IMR-90 (cell line): ENCODE measurements around the gene VAT1. TPM values are rescaled to one million over a fixed set of nuclear protein-coding genes. Genes with fewer than 3 reads are reported as not detected.
A peak's percentile ranks its signal among the peaks of the same experiment; 100 is the strongest.

ENCODE experiments used
- ATAC-seq: fragments of 200-7000 bp; cut with Tn5 transposase; 2 replicates; pipeline ENCODE4 v1.9.1; 2020; ENCODE audit warnings: low read depth, mild to moderate bottlenecking, moderate library complexity
- BruUV-seq: library from RNA; stranded (reverse); fragments of 400-500 nt; replicated peaks from 2 replicates; lab custom pipeline; 2021; lab: Mats Ljungman, UMichigan
- CTCF ChIA-PET: fragments of 300-600 bp; formaldehyde crosslinking; extraction: SDS; loops from one replicate; lab custom pipeline; 2021; ENCODE audit warnings: antibody characterized with exemption; lab: Yijun Ruan, JAX
- POLR2A ChIA-PET: fragments of 300-600 bp; sonication (Branson Sonifier 250); formaldehyde crosslinking; loops from one replicate; lab custom pipeline; 2022; ENCODE audit warnings: antibody characterized with exemption; ENCODE audit not compliant: unreplicated experiment; lab: Charles Lee
- DNase-seq: peaks from one replicate; pipeline ENCODE4 v3.0.0; 2013
- H2AFZ ChIP-seq: replicated peaks from 2 replicates; pipeline ENCODE3; 2013; ENCODE audit warnings: low read length, mild to moderate bottlenecking; ENCODE audit not compliant: poor library complexity
- H2AK5ac ChIP-seq: 2 replicates; pipeline ENCODE4 v1.6.1; 2013; ENCODE audit warnings: low read depth, low read length, inconsistent platforms
- H2AK9ac ChIP-seq: replicated peaks from 2 replicates; pipeline ENCODE3; 2013; ENCODE audit warnings: mild to moderate bottlenecking, low read depth, low read length, moderate library complexity; ENCODE audit not compliant: poor library complexity
- H2BK120ac ChIP-seq: 2 replicates; pipeline ENCODE4 v1.6.1; 2013; ENCODE audit warnings: low read depth, low read length, inconsistent platforms
- H2BK15ac ChIP-seq: 3 replicates; pipeline ENCODE4 v1.6.1; 2013; ENCODE audit warnings: low read depth, low read length, inconsistent platforms
- H2BK20ac ChIP-seq: 2 replicates; pipeline ENCODE4 v1.6.1; 2013; ENCODE audit warnings: low read depth, mild to moderate bottlenecking, inconsistent platforms, low read length, moderate library complexity
- H2BK5ac ChIP-seq: 2 replicates; pipeline ENCODE4 v1.6.1; 2013; ENCODE audit warnings: mild to moderate bottlenecking, low read depth, low read length, inconsistent platforms; ENCODE audit not compliant: poor library complexity, severe bottlenecking
- H3K14ac ChIP-seq: replicated peaks from 2 replicates; pipeline ENCODE4 v1.6.1; 2013; ENCODE audit warnings: low read depth, low read length, inconsistent platforms
- H3K18ac ChIP-seq: 2 replicates; pipeline ENCODE4 v1.6.1; 2013; ENCODE audit warnings: low read depth, low read length, control low read depth
- H3K23ac ChIP-seq: 2 replicates; pipeline ENCODE4 v1.6.1; 2013; ENCODE audit warnings: low read depth, low read length, inconsistent platforms
- H3K27ac ChIP-seq: 2 replicates; pipeline ENCODE4 v1.5.1; 2013; ENCODE audit warnings: mild to moderate bottlenecking, control low read depth, low read length; ENCODE audit not compliant: insufficient read depth
- H3K27me3 ChIP-seq: 2 replicates; pipeline ENCODE4 v1.6.1; 2013; ENCODE audit warnings: low read length; ENCODE audit not compliant: control insufficient read depth, insufficient read depth
- H3K36me3 ChIP-seq: 2 replicates; pipeline ENCODE4 v1.6.1; 2013; ENCODE audit warnings: low read length, mixed read lengths; ENCODE audit not compliant: control insufficient read depth, insufficient read depth
- H3K4ac ChIP-seq: 2 replicates; pipeline ENCODE4 v1.6.1; 2013; ENCODE audit warnings: low read depth, low read length, inconsistent platforms
- H3K4me1 ChIP-seq: 2 replicates; pipeline ENCODE4 v1.6.1; 2013; ENCODE audit warnings: low read length, mixed read lengths; ENCODE audit not compliant: control insufficient read depth, insufficient read depth
- H3K4me2 ChIP-seq: 2 replicates; pipeline ENCODE4 v1.6.1; 2013; ENCODE audit warnings: low read depth, mild to moderate bottlenecking, control low read depth, low read length, moderate library complexity
- H3K4me3 ChIP-seq: 2 replicates; pipeline ENCODE4 v1.5.1; 2013; ENCODE audit warnings: low read depth, mild to moderate bottlenecking, control low read depth, low read length, moderate library complexity; ENCODE audit not compliant: insufficient read depth
- H3K56ac ChIP-seq: 2 replicates; pipeline ENCODE4 v1.6.1; 2013; ENCODE audit warnings: low read length, inconsistent platforms; ENCODE audit not compliant: insufficient read depth; ENCODE audit errors: extremely low read depth
- H3K79me1 ChIP-seq, 2 experiments: 2 replicates each; pipeline ENCODE4 v1.6.1; 2013; ENCODE audit warnings: low read length in 2 of 2, inconsistent platforms in 1 of 2, low read depth in 1 of 2
- H3K9ac ChIP-seq: 2 replicates; pipeline ENCODE4 v1.6.1; 2013; ENCODE audit warnings: low read depth, low read length, control low read depth
- H3K9me1 ChIP-seq: 2 replicates; pipeline ENCODE4 v1.6.1; 2013; ENCODE audit warnings: low read length, inconsistent platforms; ENCODE audit not compliant: insufficient read depth
- H3K9me3 ChIP-seq: 2 replicates; pipeline ENCODE4 v1.6.1; 2013; ENCODE audit warnings: low read length; ENCODE audit not compliant: control insufficient read depth, insufficient read depth
- H4K20me1 ChIP-seq: 2 replicates; pipeline ENCODE4 v1.6.1; 2013; ENCODE audit warnings: low read length, inconsistent platforms; ENCODE audit not compliant: insufficient read depth
- H4K5ac ChIP-seq: 2 replicates; pipeline ENCODE4 v1.6.1; 2013; ENCODE audit warnings: mild to moderate bottlenecking, low read depth, low read length, control low read depth
- H4K8ac ChIP-seq, 2 experiments: 2 replicates each; pipeline ENCODE4 v1.6.1; 2013; ENCODE audit warnings: low read depth in 2 of 2, low read length in 2 of 2, control low read depth in 1 of 2, inconsistent platforms in 1 of 2
- H4K91ac ChIP-seq: 2 replicates; pipeline ENCODE4 v1.6.1; 2013; ENCODE audit warnings: low read depth, low read length, inconsistent platforms; ENCODE audit not compliant: insufficient read depth
- MAZ ChIP-seq: IDR thresholded peaks from 2 replicates; pipeline ENCODE4 v1.6.1; 2012; ENCODE audit warnings: low read depth, mild to moderate bottlenecking, low read length, improper control_type of control experiment, moderate library complexity, borderline replicate concordance
- NFE2L2 ChIP-seq: fragments of 150-350 bp; IDR thresholded peaks from 2 replicates; pipeline ENCODE4 v1.6.1; 2016; ENCODE audit warnings: low read depth, mild to moderate bottlenecking, low read length
- RAD21 ChIP-seq: IDR thresholded peaks from 2 replicates; pipeline ENCODE4 v1.6.1; 2012; ENCODE audit warnings: low read length, improper control_type of control experiment
- RFX5 ChIP-seq: IDR thresholded peaks from 2 replicates; pipeline ENCODE4 v1.8.0; 2012; ENCODE audit warnings: low read depth, mild to moderate bottlenecking, low read length, moderate library complexity
- WGBS, 2 experiments: methylation state at CpG; one replicate each; pipeline versions ENCODE4 v1.1.5 to v1.1.7; 2013; ENCODE audit warnings: missing lambda C conversion rate in 2 of 2; ENCODE audit not compliant: insufficient read length in 1 of 2; ENCODE audit errors: extremely low coverage in 2 of 2; 5-methylcytosine and 5-hydroxymethylcytosine counted together
- dilution Hi-C: fragments of 300-500 bp; cut with HindIII; formaldehyde crosslinking; loops from one replicate; pipeline ENCODE4 v1.14.3; 2018; ENCODE audit warnings: low sequenced_read_pairs; ENCODE audit not compliant: unreplicated experiment
- in situ Hi-C: fragments of 300-500 bp; cut with MboI; formaldehyde crosslinking; loops from 3 replicates; pipeline ENCODE4 v1.14.3; 2019; ENCODE audit warnings: low sequenced_read_pairs, inconsistent platforms, mixed read lengths
- intact Hi-C: fragments of 100-400 bp; cut with micrococcal nuclease; formaldehyde crosslinking; loops from 2 replicates; pipeline ENCODE4 v1.10.0; 2022
- polyA plus RNA-seq, 3 experiments: library from polyadenylated mRNA; depleted of rRNA; stranded (reverse); fragments of >200 nt; gene quantifications; 2 replicates each; pipeline ENCODE4 v1.2.3, GENCODE V29; 2012; ENCODE audit warnings: low replicate concordance in 1 of 3
- total RNA-seq: library from RNA; depleted of rRNA; stranded (reverse); fragments of >200 nt; gene quantifications from 2 replicates; pipeline ENCODE4 v1.2.3, GENCODE V29; 2012

VAT1 gene
- total and polyA plus RNA-seq, 2 of the 4 experiments (the other 2 are of a cell fraction) = 97.3 to 101 TPM

- Histone ChIP-seq H4K8ac (no peak overlapping the region; a peak in 1 of 4 replicates), H2BK120ac (no peak overlapping the region), H3K9me1 (0 out of 2 replicates have a peak, but pooled peaks cover 3% of the 10 kb centered on the region), H3K9ac (0 out of 2 replicates have a peak overlapping the region, but pooled peaks have one; percentile 25), H2AK9ac (peak overlapping the region; percentile 5), H3K4me1 (peaks cover 6% of the 10 kb centered on the region), H2AK5ac (no peak overlapping the region), H4K20me1 (no peaks in the 10 kb centered on the region), H3K27me3 (no peaks in the 10 kb centered on the region), H2BK5ac (no peak overlapping the region), H3K4ac (no peak overlapping the region), H3K4me2 (no peak overlapping the region), H3K18ac (no peak overlapping the region), H3K4me3 (no peak overlapping the region), H2AFZ (peak overlapping the region; percentile 66), H3K23ac (peak overlapping the region; percentile 2; the same call in 1 of the 2 replicates), H4K5ac (peak overlapping the region; percentile 67), H3K56ac (no peak overlapping the region; the same call in 1 of the 2 replicates), H3K14ac (0 out of 2 replicates have a peak overlapping the region, but pooled peaks have one; percentile 1), H3K79me1 (no peaks in the 10 kb centered on the region), H3K36me3 (no peaks in the 10 kb centered on the region; the same call in 1 of the 2 replicates), H3K9me3 (no peaks in the 10 kb centered on the region), H3K27ac (no peak overlapping the region), H2BK15ac (no peak overlapping the region), H4K91ac (no peak overlapping the region), H2BK20ac (no peak overlapping the region)
- intact Hi-C loops = no loop called here
- ATAC-seq (peak; percentile 76), DNase-seq (peak; percentile 24)
- 50% methylated on average over 1 of the region's 5 CpGs; no CpG with 5 or more reads in 1 of the 2 experiments for WGBS, 2 experiments
- in situ Hi-C loops = no loop called here
- dilution Hi-C loops = no loop called here
- ChIA-PET POLR2A (interaction anchor here (0.7 kb wide), 1 partner anchor 44 kb away, joined by 3 read pairs; no protein-coding TSS in a partner anchor), CTCF (interaction anchor here (0.6 to 0.9 kb wide), 2 partner anchors 18 to 1106 kb away, joined by 3 read pairs; no protein-coding TSS in a partner anchor)
- no peak for TF ChIP-seq NFE2L2
- no peak for TF ChIP-seq RAD21
- TF ChIP-seq RFX5 = no peak
- TF ChIP-seq MAZ = 0 out of 2 replicates have a peak, but pooled peaks have one; percentile 18
- BruUV-seq = no TSS peak
Measured at GRCh38 chr17:43042025-43042628, 19.9 kb upstream of the VAT1 start.
